ENCODE results near the gene FGFR3. TPM values are rescaled to one million over a fixed set of nuclear protein-coding genes. Genes with fewer than 3 reads are reported as not detected.

Gene FGFR3
- total and polyA plus RNA-seq, 2 of the 8 experiments (the other 6 are each of a cell fraction or from before 2014, with no cell fraction given), result 9.0 to 19.5 TPM

DNA sequence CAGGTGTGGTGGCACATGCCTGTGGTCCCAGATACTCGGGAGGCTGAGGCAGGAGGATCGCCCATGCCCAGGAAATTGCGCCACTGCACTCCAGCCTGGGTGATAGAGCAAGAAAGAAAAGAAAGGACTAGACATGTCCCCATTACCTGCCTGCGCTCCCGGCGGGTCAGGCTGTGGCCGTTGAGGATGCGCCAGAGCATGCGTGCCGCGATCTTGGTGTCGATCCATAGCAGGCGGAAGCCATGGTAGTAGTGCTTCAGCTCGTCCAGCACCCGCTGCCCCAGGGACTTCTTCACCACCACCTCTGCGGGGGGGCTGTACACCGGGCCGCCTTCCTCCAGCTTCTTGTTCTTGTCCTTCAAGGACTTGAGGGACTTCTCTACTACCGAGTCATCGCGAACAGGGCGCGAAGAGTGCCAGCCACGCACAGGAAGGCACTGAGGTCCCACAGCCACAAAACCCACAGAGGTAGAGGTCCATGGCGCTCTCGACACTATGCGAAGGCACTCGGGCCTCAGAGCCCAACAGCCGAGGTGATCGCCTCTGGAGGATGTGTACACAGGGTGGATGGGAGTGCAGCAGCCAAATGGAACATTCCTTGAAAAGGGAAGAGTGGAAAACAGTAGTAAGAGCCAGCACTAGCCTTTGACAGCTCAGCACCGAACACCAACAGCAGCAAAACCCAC is 48.3 kb downstream of the FGFR3 start:
- CTCF ChIA-PET (ENCODE audit: partially characterized antibody), result interaction anchor here (0.6 to 3.1 kb wide), 5 partner anchors 9 to 321 kb away, joined by 3 to 16 read pairs (median 4); no protein-coding TSS in a partner anchor
- Histone ChIP-seq H2BK5ac (ENCODE audit: low read depth, low read length) (no peak overlapping the region), H3K56ac (replicated peaks; ENCODE audit: insufficient read length, low read depth, low read length) (no peak overlapping the region), H2BK12ac (ENCODE audit: low read depth, low read length) (no peak overlapping the region), H4K8ac (ENCODE audit: extremely low read depth, insufficient read depth, low read length) (no peak overlapping the region), H4K5ac (ENCODE audit: insufficient read length, low read depth, low read length) (no peak overlapping the region), H3K4me2 (ENCODE audit: insufficient read depth in 1 of 2, low read depth in 2 of 2, low read length in 2 of 2) (no peak overlapping the region), H4K20me1 (replicated peaks in 1 of 2; ENCODE audit: control insufficient read depth in 1 of 2, insufficient read depth in 2 of 2, low read length in 2 of 2) (peaks cover 1 to 21% of the 10 kb centered on the region in 2 experiments), H3K9me3 (ENCODE audit: insufficient read depth in 2 of 2, low read depth in 1 of 2, low read length in 1 of 2) (no peaks in the 10 kb centered on the region), H3K9ac (replicated peaks in 1 of 4; ENCODE audit: extremely low read depth in 1 of 4, low read depth in 3 of 4, low read length in 3 of 4) (no peak overlapping the region), H3K23ac (ENCODE audit: insufficient read length) (no peak overlapping the region), H3K18ac (ENCODE audit: extremely low read depth, low read length) (no peak overlapping the region), H2AFZ (ENCODE audit: low read length) (no peak overlapping the region), H3K36me3 (ENCODE audit: control insufficient read depth in 2 of 4, insufficient read depth in 4 of 4, low read length in 3 of 4) (peaks cover 0 to 11% (median 6%) of the 10 kb centered on the region in 4 experiments; a peak in 5 of 8 replicates), H2BK120ac (replicated peaks; ENCODE audit: low read depth, low read length) (no peak overlapping the region), H3K23me2 (ENCODE audit: low read depth, low read length) (no peaks in the 10 kb centered on the region), H3K79me2 (ENCODE audit: control insufficient read depth in 1 of 2, insufficient read depth in 2 of 2, low read length in 2 of 2) (no peaks in the 10 kb centered on the region), H3K27ac (ENCODE audit: low read depth, low read length) (no peak overlapping the region), H2BK15ac (ENCODE audit: low read length) (no peak overlapping the region), H3K4me3 (ENCODE audit: extremely low read depth in 1 of 4, insufficient read depth in 2 of 4, low read depth in 3 of 4, low read length in 4 of 4) (no peak overlapping the region), H3K4me1 (replicated peaks in 1 of 4; ENCODE audit: control insufficient read depth in 3 of 4, insufficient read depth in 4 of 4, low read length in 3 of 4) (no peaks in the 10 kb centered on the region), H3K4ac (replicated peaks; ENCODE audit: insufficient read length, low read depth, low read length) (no peak overlapping the region), H2AK5ac (ENCODE audit: low read depth, low read length) (no peak overlapping the region), H4K91ac (replicated peaks; ENCODE audit: insufficient read length, low read length) (no peak overlapping the region), H3K79me1 (ENCODE audit: low read depth, low read length) (peaks cover 10% of the 10 kb centered on the region), H3K14ac (ENCODE audit: insufficient read length) (no peak overlapping the region), H2BK20ac (ENCODE audit: low read length) (no peak overlapping the region), H3K27me3 (replicated peaks in 1 of 4; ENCODE audit: control insufficient read depth in 3 of 4, extremely low read depth in 1 of 4, insufficient read depth in 3 of 4, low read length in 3 of 4) (no peaks in the 10 kb centered on the region)
- 94% methylated on average over 29 of the region's 31 CpGs; no CpG with 5 or more reads in 1 of the 2 experiments for WGBS, 2 experiments (ENCODE audit: extremely low coverage in 1 of 2, insufficient coverage in 1 of 2, insufficient read length in 1 of 2, insufficient replicate concordance in 2 of 2, low coverage in 1 of 2, low lambda C conversion rate in 2 of 2, missing lambda C conversion rate in 1 of 2)
- FAIRE-seq (no peak), DNase-seq (ENCODE audit: low read depth in 1 of 2, low spot score in 2 of 2) (no peak)
- TF ChIP-seq SRF (IDR thresholded peaks at IDR 0.05; ENCODE audit: low read depth, low read length), result no peak
- POLR2A ChIA-PET (ENCODE audit: partially characterized antibody), result interaction anchor here (0.6 kb wide), 1 partner anchor 371 kb away, joined by 3 read pairs; no protein-coding TSS in a partner anchor

Data from H1 (cell line).